Activated CD4-positive, alpha-beta T cell treated with anti-CD3 and anti-CD28 coated beads, Interleukin-2, amount 10 ng/mL, durations not matched to agents 24 days and 14 days (primary cell): ENCODE results near the gene COX6A2. TPM values are rescaled to one million over a fixed set of nuclear protein-coding genes. Genes with fewer than 3 reads are reported as not detected.

Experiments
- DNase-seq: peaks from one replicate; pipeline ENCODE4 v3.0.0; 2022
- H3K27ac Mint-ChIP-seq: one replicate; pipeline ENCODE4 v1.8.0; 2022; ENCODE audit warnings: mild to moderate bottlenecking, mixed read lengths
- H3K27me3 Mint-ChIP-seq: one replicate; pipeline ENCODE4 v1.8.0; 2022; ENCODE audit warnings: mixed read lengths
- H3K36me3 Mint-ChIP-seq: one replicate; pipeline ENCODE4 v1.8.0; 2022; ENCODE audit warnings: low read depth, mild to moderate bottlenecking, mixed read lengths
- H3K4me1 Mint-ChIP-seq: one replicate; pipeline ENCODE4 v1.8.0; 2021; ENCODE audit warnings: mixed read lengths
- H3K4me3 Mint-ChIP-seq: one replicate; pipeline ENCODE4 v1.8.0; 2022; ENCODE audit warnings: mild to moderate bottlenecking, moderate library complexity, mixed read lengths
- H3K9me3 Mint-ChIP-seq: one replicate; pipeline ENCODE4 v1.8.0; 2021; ENCODE audit warnings: mixed read lengths
- intact Hi-C: fragments of 100-400 bp; cut with micrococcal nuclease; formaldehyde crosslinking; loops from one replicate; pipeline ENCODE4 v1.15.1; 2023
- total RNA-seq: library from RNA; stranded (reverse); gene quantifications from 2 replicates; pipeline ENCODE4 v1.2.3, GENCODE V29; 2022

The COX6A2 gene
- total RNA-seq, 1 donor from 2014 or later = not detected

- Mint-ChIP-seq H3K4me3 (no peak overlapping the region), H3K36me3 (peaks cover 17% of the 10 kb centered on the region), H3K9me3 (no peaks in the 10 kb centered on the region), H3K4me1 (peaks cover 18% of the 10 kb centered on the region), H3K27ac (no peak overlapping the region), H3K27me3 (peaks cover 20% of the 10 kb centered on the region)
- intact Hi-C loops = no loop called here
- DNase-seq = no peak
These were observed 39.7 kb upstream of the COX6A2 start for GRCh38 chr16:31467858-31468257.

- Mint-ChIP-seq H3K27me3 (peaks cover 15% of the 10 kb centered on the region), H3K27ac (no peak overlapping the region), H3K36me3 (peaks cover 21% of the 10 kb centered on the region), H3K9me3 (no peaks in the 10 kb centered on the region), H3K4me1 (peaks cover 15% of the 10 kb centered on the region), H3K4me3 (no peak overlapping the region)
- intact Hi-C loops = no loop called here
- DNase-seq = no peak
These were observed 39.1 kb upstream of the COX6A2 start for GRCh38 chr16:31467151-31467773.

DNA sequence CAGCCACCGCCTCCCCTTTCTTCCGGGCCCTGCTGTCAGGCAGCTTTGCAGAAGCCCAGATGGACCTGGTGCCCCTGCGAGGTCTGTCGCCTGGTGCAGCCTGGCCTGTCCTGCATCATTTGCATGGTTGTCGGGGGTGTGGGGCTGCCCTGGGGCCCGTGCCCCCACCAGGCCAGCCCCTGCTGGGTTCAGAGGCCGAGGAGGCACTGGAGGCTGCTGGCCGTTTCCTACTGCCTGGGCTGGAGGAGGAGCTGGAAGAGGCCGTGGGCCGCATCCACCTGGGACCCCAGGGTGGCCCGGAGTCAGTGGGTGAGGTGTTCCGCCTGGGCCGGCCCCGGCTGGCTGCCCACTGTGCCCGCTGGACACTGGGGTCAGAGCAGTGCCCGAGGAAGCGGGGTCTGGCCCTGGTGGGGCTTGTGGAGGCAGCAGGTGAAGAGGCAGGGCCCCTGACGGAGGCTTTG is 38.3 kb upstream of the COX6A2 start:
- H3K27me3 Mint-ChIP-seq = peaks cover 10% of the 10 kb centered on the region
- no peaks in the 10 kb centered on the region for H3K9me3 Mint-ChIP-seq
- H3K36me3 Mint-ChIP-seq = peaks cover 21% of the 10 kb centered on the region
- intact Hi-C loops = no loop called here
- no peak for DNase-seq
- no peak overlapping the region for H3K4me3 Mint-ChIP-seq
- H3K4me1 Mint-ChIP-seq = peaks cover 15% of the 10 kb centered on the region
- H3K27ac Mint-ChIP-seq = no peak overlapping the region

DNA sequence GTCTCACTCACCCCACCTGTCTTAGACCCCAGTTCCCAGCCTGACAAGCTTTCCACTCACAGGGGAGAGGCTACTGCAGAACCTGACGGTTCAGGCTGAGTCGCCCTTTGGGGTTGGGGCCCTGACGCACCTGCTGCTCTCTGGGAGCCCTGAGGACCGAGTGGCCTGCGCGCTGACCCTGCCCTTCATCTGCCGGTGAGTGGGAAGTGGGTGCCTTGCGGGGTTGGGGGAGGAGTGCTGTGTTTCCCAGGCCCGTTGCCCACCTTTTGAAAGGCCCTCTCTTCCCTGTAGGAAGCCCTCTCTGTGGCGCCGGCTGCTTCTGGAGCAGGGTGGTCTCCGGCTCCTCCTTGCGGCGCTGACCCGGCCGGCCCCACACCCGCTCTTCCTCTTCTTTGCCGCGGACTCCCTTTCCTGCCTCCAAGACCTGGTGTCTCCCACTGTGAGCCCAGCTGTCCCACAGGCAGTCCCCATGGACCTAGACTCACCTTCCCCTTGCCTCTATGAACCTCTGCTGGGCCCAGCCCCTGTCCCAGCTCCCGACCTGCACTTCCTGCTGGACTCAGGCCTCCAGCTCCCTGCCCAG is 37.7 kb upstream of the COX6A2 start:
- Mint-ChIP-seq H3K4me3 (no peak overlapping the region), H3K27me3 (peaks cover 5% of the 10 kb centered on the region), H3K9me3 (no peaks in the 10 kb centered on the region), H3K4me1 (peaks cover 17% of the 10 kb centered on the region), H3K27ac (no peak overlapping the region), H3K36me3 (peaks cover 21% of the 10 kb centered on the region)
- intact Hi-C loops = no loop called here
- DNase-seq = no peak

DNA sequence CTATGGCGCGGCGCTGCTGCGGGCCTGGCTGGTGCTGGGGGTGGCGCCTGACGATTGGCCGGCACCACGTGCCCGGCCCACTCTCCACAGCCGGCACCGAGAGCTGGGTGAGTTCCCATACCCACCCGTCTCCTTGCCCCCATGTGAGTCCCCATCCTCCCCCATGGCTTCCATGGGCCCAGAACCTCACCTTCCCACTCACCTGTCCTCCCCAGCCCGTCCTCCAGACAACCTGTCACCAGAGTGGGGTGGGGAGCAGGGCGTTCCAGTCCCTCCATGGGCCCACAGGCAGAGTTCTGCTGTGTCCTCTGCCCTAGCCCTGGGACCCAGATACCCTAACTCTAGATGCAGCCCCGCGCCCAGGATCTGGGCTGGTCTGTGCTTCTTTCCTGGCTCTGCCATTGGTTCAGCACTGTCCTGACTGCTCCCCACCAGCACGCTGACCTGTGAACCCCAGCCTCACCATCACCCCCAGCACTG is 36.7 kb upstream of the COX6A2 start:
- Mint-ChIP-seq H3K4me3 (no peak overlapping the region), H3K36me3 (peaks cover 21% of the 10 kb centered on the region), H3K4me1 (peaks cover 24% of the 10 kb centered on the region), H3K9me3 (no peaks in the 10 kb centered on the region), H3K27ac (no peak overlapping the region), H3K27me3 (no peaks in the 10 kb centered on the region)
- intact Hi-C loops = no loop called here
- DNase-seq = no peak

DNA sequence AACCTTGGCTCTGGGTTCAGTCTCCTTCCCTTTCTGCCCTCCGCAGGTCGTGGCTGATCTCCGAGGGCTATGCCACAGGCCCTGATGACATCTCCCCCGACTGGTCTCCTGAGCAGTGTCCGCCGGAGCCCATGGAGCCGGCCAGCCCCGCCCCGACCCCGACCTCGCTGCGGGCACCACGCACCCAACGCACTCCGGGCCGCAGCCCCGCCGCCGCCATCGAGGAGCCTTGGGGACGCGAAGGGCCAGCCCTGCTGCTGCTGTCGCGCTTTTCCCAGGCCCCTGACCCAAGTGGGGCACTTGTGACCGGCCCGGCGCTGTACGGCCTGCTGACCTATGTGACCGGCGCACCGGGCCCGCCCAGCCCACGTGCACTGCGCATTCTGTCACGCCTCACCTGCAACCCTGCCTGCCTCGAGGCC is 36.2 kb upstream of the COX6A2 start:
- no peak overlapping the region for H3K27ac Mint-ChIP-seq
- no peak for DNase-seq
- H3K36me3 Mint-ChIP-seq = peaks cover 21% of the 10 kb centered on the region
- H3K27me3 Mint-ChIP-seq = no peaks in the 10 kb centered on the region
- peaks cover 24% of the 10 kb centered on the region for H3K4me1 Mint-ChIP-seq
- intact Hi-C loops = no loop called here
- H3K4me3 Mint-ChIP-seq = no peak overlapping the region
- no peaks in the 10 kb centered on the region for H3K9me3 Mint-ChIP-seq

GRCh38 chr16:31461921-31462804 is 34.0 kb upstream of the COX6A2 start:
- H3K4me3 Mint-ChIP-seq = no peak overlapping the region
- H3K4me1 Mint-ChIP-seq = peaks cover 21% of the 10 kb centered on the region

GRCh38 chr16:31461201-31461920 is 33.2 kb upstream of the COX6A2 start:
- Mint-ChIP-seq H3K4me3 (peak overlapping the region; percentile 50), H3K27ac (peak overlapping the region; percentile 13), H3K27me3 (no peaks in the 10 kb centered on the region), H3K9me3 (no peaks in the 10 kb centered on the region), H3K36me3 (peaks cover 26% of the 10 kb centered on the region), H3K4me1 (peaks cover 18% of the 10 kb centered on the region)
- intact Hi-C loops = no loop called here
- no peak for DNase-seq

More at GRCh38 chr16:31461921-31462804, 34.0 kb upstream of the COX6A2 start:
- no peaks in the 10 kb centered on the region for H3K9me3 Mint-ChIP-seq
- intact Hi-C loops = no loop called here
- H3K27ac Mint-ChIP-seq = no peak overlapping the region
- no peak for DNase-seq
- H3K27me3 Mint-ChIP-seq = no peaks in the 10 kb centered on the region
- peaks cover 26% of the 10 kb centered on the region for H3K36me3 Mint-ChIP-seq

GRCh38 chr16:31460582-31461002 is 32.4 kb upstream of the COX6A2 start:
- intact Hi-C loops = no loop called here
- Mint-ChIP-seq H3K9me3 (no peaks in the 10 kb centered on the region), H3K4me1 (peaks cover 24% of the 10 kb centered on the region), H3K27ac (peak overlapping the region; percentile 92), H3K27me3 (no peaks in the 10 kb centered on the region), H3K36me3 (peaks cover 31% of the 10 kb centered on the region), H3K4me3 (peak overlapping the region; percentile 95)
- peak; percentile 77 for DNase-seq

GRCh38 chr16:31459687-31460581 is 31.8 kb upstream of the COX6A2 start:
- intact Hi-C loops = loop anchor here (1.0 to 10.0 kb wide), 9 partner anchors 17 to 427 kb away; partner anchors contain the start of genes BCKDK, FUS, RUSF1 and STX4
- Mint-ChIP-seq H3K27ac (peak overlapping the region; percentile 98), H3K9me3 (no peaks in the 10 kb centered on the region), H3K36me3 (peaks cover 31% of the 10 kb centered on the region), H3K4me1 (peaks cover 29% of the 10 kb centered on the region), H3K4me3 (peak overlapping the region; percentile 95), H3K27me3 (no peaks in the 10 kb centered on the region)
- DNase-seq = peak; percentile 100

GRCh38 chr16:31458844-31459686 is 30.9 kb upstream of the COX6A2 start, which contains the start of gene ARMC5:
Gene ARMC5, plus strand, starts transcription at chr16:31459501. Its CDS starts 24 bp downstream, at chr16:31459525.
- DNase-seq = peak; percentile 99
- Mint-ChIP-seq H3K27ac (peak within 1 kb of the TSS; percentile 98), H3K4me1 (peaks cover 30% of the 10 kb centered on the region), H3K9me3 (no peaks in the 10 kb centered on the region), H3K36me3 (peaks cover 31% of the 10 kb centered on the region), H3K4me3 (peak within 1 kb of the TSS; percentile 95), H3K27me3 (no peaks in the 10 kb centered on the region)
- intact Hi-C loops = loop anchor here (1.0 to 10.0 kb wide), 10 partner anchors 16 to 426 kb away; partner anchors contain the start of genes BCKDK, FUS, RUSF1 and STX4
